ENCODE data around the gene L3MBTL3.
"Not testable (repeated sequence)": the region's sequence is repeated elsewhere in the genome, so short reads cannot be mapped to it uniquely, and the experiment has no call there.

DNA sequence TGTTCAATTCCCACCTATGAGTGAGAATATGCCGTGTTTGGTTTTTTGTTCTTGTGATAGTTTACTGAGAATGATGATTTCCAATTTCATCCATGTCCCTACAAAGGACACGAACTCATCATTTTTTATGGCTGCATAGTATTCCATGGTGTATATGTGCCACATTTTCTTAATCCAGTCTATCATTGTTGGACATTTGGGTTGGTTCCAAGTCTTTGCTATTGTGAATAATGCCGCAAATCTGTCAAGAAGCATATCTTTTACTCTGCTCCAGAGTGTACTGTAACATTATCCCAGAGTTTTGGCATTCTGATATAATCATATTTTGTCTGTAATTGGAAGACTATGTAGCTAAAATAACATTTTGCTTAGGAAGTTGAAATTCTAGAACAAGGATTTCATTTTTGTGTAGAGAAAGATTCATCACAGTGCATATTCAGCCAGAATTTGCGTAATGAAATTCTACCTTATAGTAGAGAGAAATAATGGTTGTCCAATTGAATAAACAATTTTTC lies 98.9 kb downstream of the L3MBTL3 start:
- not testable (repeated sequence) for TF ChIP-seq CHD2 (IDR thresholded peaks at IDR 0.05; ENCODE audit: low read length, partially characterized antibody); ZNF302 (CRISPR knock-in tag; IDR thresholded peaks at IDR 0.05); BHLHE40 (IDR thresholded peaks at IDR 0.05; ENCODE audit: low read depth, low read length); EP300 (IDR thresholded peaks at IDR 0.05); HDAC2 (IDR thresholded peaks at IDR 0.05); MYC (IDR thresholded peaks at IDR 0.05; ENCODE audit: borderline replicate concordance, low read length)
- TF ChIP-seq, protein P1, sequence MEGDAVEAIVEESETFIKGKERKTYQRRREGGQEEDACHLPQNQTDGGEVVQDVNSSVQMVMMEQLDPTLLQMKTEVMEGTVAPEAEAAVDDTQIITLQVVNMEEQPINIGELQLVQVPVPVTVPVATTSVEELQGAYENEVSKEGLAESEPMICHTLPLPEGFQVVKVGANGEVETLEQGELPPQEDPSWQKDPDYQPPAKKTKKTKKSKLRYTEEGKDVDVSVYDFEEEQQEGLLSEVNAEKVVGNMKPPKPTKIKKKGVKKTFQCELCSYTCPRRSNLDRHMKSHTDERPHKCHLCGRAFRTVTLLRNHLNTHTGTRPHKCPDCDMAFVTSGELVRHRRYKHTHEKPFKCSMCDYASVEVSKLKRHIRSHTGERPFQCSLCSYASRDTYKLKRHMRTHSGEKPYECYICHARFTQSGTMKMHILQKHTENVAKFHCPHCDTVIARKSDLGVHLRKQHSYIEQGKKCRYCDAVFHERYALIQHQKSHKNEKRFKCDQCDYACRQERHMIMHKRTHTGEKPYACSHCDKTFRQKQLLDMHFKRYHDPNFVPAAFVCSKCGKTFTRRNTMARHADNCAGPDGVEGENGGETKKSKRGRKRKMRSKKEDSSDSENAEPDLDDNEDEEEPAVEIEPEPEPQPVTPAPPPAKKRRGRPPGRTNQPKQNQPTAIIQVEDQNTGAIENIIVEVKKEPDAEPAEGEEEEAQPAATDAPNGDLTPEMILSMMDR (IDR thresholded peaks at IDR 0.05), result not testable (repeated sequence)

Data from A549 (cell line).